Mammary epithelial cell (primary cell): Measurements from ENCODE around the gene HDAC4.
"Not testable (repeated sequence)": the region's sequence is repeated elsewhere in the genome, so short reads cannot be mapped to it uniquely, and the experiment has no call there.

Experiments used
- CTCF ChIP-seq, 2 donors: IDR thresholded peaks in 1 of 2; conservative IDR thresholded peaks in 1 of 2; 2 replicates each; pipeline ENCODE4 v1.5.1; 2011 to 2012; ENCODE audit warnings: inconsistent platforms in 2 of 2, low read length in 2 of 2, mild to moderate bottlenecking in 2 of 2, control low read depth in 1 of 2, low read depth in 1 of 2; ENCODE audit not compliant: insufficient read depth in 1 of 2; ENCODE audit errors: extremely low read depth in 1 of 2
- EZH2 ChIP-seq: IDR thresholded peaks from 2 replicates; pipeline ENCODE4 v1.6.1; 2012; ENCODE audit warnings: low read length, inconsistent platforms, borderline replicate concordance

- TF ChIP-seq EZH2; CTCF (conservative IDR thresholded peaks at IDR 0.05 in 1 of 2, IDR thresholded peaks at IDR 0.05 in 1 of 2; ENCODE audit: extremely low read depth in 1 of 2, insufficient read depth in 1 of 2, low read depth in 1 of 2, low read length in 2 of 2): not testable (repeated sequence)
Observed at GRCh38 chr2:239176138-239176803, 224.5 kb downstream of the HDAC4 start.
